Measurements from ENCODE around the gene TESK2. TPM values are rescaled to one million over a fixed set of nuclear protein-coding genes. Genes with fewer than 3 reads are reported as not detected.

TESK2 gene
- total RNA-seq, 1 donor = 2.2 TPM

DNA sequence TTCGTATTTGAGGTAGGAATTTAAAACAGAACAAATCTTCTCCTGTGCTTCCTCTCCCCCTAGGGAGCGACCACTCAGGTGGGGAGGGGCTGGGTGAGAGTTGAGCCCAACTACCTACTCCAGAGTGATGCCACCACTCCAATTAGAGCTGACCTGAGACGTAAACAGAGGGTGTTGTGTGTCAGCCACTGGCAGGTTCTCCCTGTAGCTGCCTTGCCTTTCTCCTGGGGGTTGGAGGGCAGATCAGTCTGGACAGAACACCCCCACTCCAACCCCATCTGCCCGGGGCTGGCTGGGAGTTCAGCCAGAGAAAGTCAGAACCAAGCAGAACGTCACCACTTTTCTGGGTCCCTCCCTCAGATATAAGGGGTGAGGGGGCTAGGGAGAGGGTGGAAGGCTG is 162.3 kb downstream of the TESK2 start:
- TF ChIP-seq CTCF (IDR thresholded peaks at IDR 0.05; ENCODE audit: insufficient read depth, low read depth, low read length) = no peak
- H3K4me3 ChIP-seq (ENCODE audit: low read depth, low read length) = no peak overlapping the region
- DNase-seq (ENCODE audit: low read depth) = no peak

GRCh38 chr1:45327644-45328515 is 163.1 kb downstream of the TESK2 start:
- no peak overlapping the region for H3K4me3 ChIP-seq (ENCODE audit: low read depth, low read length)
- TF ChIP-seq CTCF (IDR thresholded peaks at IDR 0.05; ENCODE audit: insufficient read depth, low read depth, low read length) = no peak
- DNase-seq (ENCODE audit: low read depth) = no peak

GRCh38 chr1:45326627-45327623 is 164.0 kb downstream of the TESK2 start, which contains the start of gene HPDL:
Gene HPDL (plus strand): TSS chr1:45326895. CDS start chr1:45327149, 254 bp downstream.
- TF ChIP-seq CTCF (IDR thresholded peaks at IDR 0.05; ENCODE audit: insufficient read depth, low read depth, low read length) = no peak
- peak within 1 kb of the TSS; percentile 60 for H3K4me3 ChIP-seq (ENCODE audit: low read depth, low read length)
- DNase-seq (ENCODE audit: low read depth) = peak; percentile 47

- peak overlapping the region; percentile 60 for H3K4me3 ChIP-seq (ENCODE audit: low read depth, low read length)
- no peak for DNase-seq (ENCODE audit: low read depth)
- TF ChIP-seq CTCF (IDR thresholded peaks at IDR 0.05; ENCODE audit: insufficient read depth, low read depth, low read length) = no peak
These were observed 165.0 kb downstream of the TESK2 start for GRCh38 chr1:45325851-45326506.

DNA sequence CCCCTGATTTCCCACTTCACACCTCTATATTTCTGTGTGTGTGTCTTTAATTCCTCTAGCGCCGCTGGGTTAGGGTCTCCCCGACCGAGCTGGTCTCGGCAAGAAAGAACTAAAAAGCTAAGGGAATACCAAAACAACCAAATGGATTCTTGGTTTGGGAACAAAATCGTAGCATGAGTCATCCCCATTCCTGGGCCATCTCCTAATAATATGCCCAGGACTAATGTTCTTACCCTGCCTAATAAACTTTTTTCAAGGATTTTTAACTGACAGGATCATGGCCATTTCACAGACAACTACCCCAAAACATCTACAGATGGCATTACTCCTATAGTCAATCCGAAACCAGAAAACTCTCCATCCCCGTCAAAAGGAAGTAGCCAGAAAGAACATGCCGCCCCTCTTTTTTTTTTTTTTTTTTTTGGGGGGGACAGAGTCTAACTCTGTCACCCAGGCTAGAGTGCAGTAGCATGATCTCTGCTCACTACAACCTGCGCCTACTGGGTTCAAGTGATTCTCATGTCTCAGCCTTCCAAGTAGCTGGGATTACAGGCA is 168.4 kb downstream of the TESK2 start:
- TF ChIP-seq CTCF (IDR thresholded peaks at IDR 0.05; ENCODE audit: insufficient read depth, low read depth, low read length) = no peak
- no peak for DNase-seq (ENCODE audit: low read depth)
- H3K4me3 ChIP-seq (ENCODE audit: low read depth, low read length) = no peak overlapping the region

- TF ChIP-seq CTCF (IDR thresholded peaks at IDR 0.05; ENCODE audit: insufficient read depth, low read depth, low read length) = no peak
- no peak for DNase-seq (ENCODE audit: low read depth)
- H3K4me3 ChIP-seq (ENCODE audit: low read depth, low read length) = no peak overlapping the region
These were observed 169.5 kb downstream of the TESK2 start for GRCh38 chr1:45321444-45321843.
